Sigmoid colon (tissue), 4 donors: ENCODE data around the gene PANK2.

Experiments used
- CTCF ChIP-seq, 4 experiments: fragments of 450-650 bp in 3 of 4; fragments of 200-600 bp in 1 of 4; IDR thresholded peaks; one replicate each; pipeline ENCODE4 v1.5.1; 2016 to 2019; ENCODE audit warnings: antibody characterized with exemption in 4 of 4, mild to moderate bottlenecking in 3 of 4, moderate library complexity in 2 of 4
- EP300 ChIP-seq, 4 donors: sonication (generic); formaldehyde crosslinking; IDR thresholded peaks; one replicate each; pipeline ENCODE4 v1.6.1; 2017; ENCODE audit warnings: antibody characterized with exemption in 4 of 4
- POLR2A ChIP-seq, 2 donors: fragments of 450-650 bp; IDR thresholded peaks; one replicate each; pipeline ENCODE4 v1.6.1; 2016; ENCODE audit warnings: antibody characterized with exemption in 2 of 2, mild to moderate bottlenecking in 2 of 2, moderate library complexity in 2 of 2

GRCh38 chr20:3848565-3848964 lies 40.6 kb upstream of the PANK2 start:
- TF ChIP-seq CTCF (IDR thresholded peaks at IDR 0.05) (no peak), EP300 (IDR thresholded peaks at IDR 0.05) (no peak), POLR2A (IDR thresholded peaks at IDR 0.05) (no peak)
